Measurements from ENCODE around the gene SLC24A3. TPM values are rescaled to one million over a fixed set of nuclear protein-coding genes. Genes with fewer than 3 reads are reported as not detected.

The SLC24A3 gene
- total RNA-seq, 3 donors from 2014 or later = 4.3 to 34.9 (median 5.7) TPM

GRCh38 chr20:19308146-19308545 lies 95.7 kb downstream of the SLC24A3 start:
- no peak for ATAC-seq
- intact Hi-C loops (cut with DNase I, micrococcal nuclease) = no loop called here

GRCh38 chr20:19310541-19310940 lies 98.1 kb downstream of the SLC24A3 start:
- no peak overlapping the region for H3K4me3 ChIP-seq
- intact Hi-C loops (cut with DNase I, micrococcal nuclease) = no loop called here
- ATAC-seq = no peak
- no peak for DNase-seq
- no peaks in the 10 kb centered on the region for H3K4me1 ChIP-seq (ENCODE audit: low read depth)
- TF ChIP-seq, protein P1, sequence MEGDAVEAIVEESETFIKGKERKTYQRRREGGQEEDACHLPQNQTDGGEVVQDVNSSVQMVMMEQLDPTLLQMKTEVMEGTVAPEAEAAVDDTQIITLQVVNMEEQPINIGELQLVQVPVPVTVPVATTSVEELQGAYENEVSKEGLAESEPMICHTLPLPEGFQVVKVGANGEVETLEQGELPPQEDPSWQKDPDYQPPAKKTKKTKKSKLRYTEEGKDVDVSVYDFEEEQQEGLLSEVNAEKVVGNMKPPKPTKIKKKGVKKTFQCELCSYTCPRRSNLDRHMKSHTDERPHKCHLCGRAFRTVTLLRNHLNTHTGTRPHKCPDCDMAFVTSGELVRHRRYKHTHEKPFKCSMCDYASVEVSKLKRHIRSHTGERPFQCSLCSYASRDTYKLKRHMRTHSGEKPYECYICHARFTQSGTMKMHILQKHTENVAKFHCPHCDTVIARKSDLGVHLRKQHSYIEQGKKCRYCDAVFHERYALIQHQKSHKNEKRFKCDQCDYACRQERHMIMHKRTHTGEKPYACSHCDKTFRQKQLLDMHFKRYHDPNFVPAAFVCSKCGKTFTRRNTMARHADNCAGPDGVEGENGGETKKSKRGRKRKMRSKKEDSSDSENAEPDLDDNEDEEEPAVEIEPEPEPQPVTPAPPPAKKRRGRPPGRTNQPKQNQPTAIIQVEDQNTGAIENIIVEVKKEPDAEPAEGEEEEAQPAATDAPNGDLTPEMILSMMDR (IDR thresholded peaks at IDR 0.05) = no peak
- H3K9me3 ChIP-seq = no peaks in the 10 kb centered on the region
- H3K36me3 ChIP-seq (ENCODE audit: low read depth) = no peaks in the 10 kb centered on the region

More at GRCh38 chr20:19308146-19308545, 95.7 kb downstream of the SLC24A3 start:
- TF ChIP-seq, protein P1 (IDR thresholded peaks at IDR 0.05) = no peak
- Histone ChIP-seq H3K36me3 (ENCODE audit: low read depth) (no peaks in the 10 kb centered on the region), H3K4me3 (no peak overlapping the region), H3K4me1 (ENCODE audit: low read depth) (no peaks in the 10 kb centered on the region), H3K9me3 (no peaks in the 10 kb centered on the region)
- no peak for DNase-seq

- intact Hi-C loops (cut with DNase I, micrococcal nuclease) = no loop called here
- no peaks in the 10 kb centered on the region for H3K36me3 ChIP-seq (ENCODE audit: low read depth)
- no peaks in the 10 kb centered on the region for H3K4me1 ChIP-seq (ENCODE audit: low read depth)
- DNase-seq (no peak), ATAC-seq (no peak)
- no peaks in the 10 kb centered on the region for H3K9me3 ChIP-seq
- TF ChIP-seq, protein P1 (IDR thresholded peaks at IDR 0.05) = no peak
- H3K4me3 ChIP-seq = no peak overlapping the region
Measured at GRCh38 chr20:19313342-19314069, 101.1 kb downstream of the SLC24A3 start.

GRCh38 chr20:19314621-19315020 lies 102.2 kb downstream of the SLC24A3 start:
- no peaks in the 10 kb centered on the region for H3K4me1 ChIP-seq (ENCODE audit: low read depth)
- H3K4me3 ChIP-seq = no peak overlapping the region
- TF ChIP-seq, protein P1 (IDR thresholded peaks at IDR 0.05) = no peak
- no peaks in the 10 kb centered on the region for H3K36me3 ChIP-seq (ENCODE audit: low read depth)
- DNase-seq (no peak), ATAC-seq (no peak)
- no peaks in the 10 kb centered on the region for H3K9me3 ChIP-seq
- intact Hi-C loops (cut with DNase I, micrococcal nuclease) = no loop called here

- Histone ChIP-seq H3K9me3 (no peaks in the 10 kb centered on the region), H3K4me3 (no peak overlapping the region), H3K36me3 (ENCODE audit: low read depth) (no peaks in the 10 kb centered on the region), H3K4me1 (ENCODE audit: low read depth) (no peaks in the 10 kb centered on the region)
- TF ChIP-seq, protein P1 (IDR thresholded peaks at IDR 0.05) = no peak
- DNase-seq (no peak), ATAC-seq (peak; percentile 12)
- intact Hi-C loops (cut with DNase I, micrococcal nuclease) = no loop called here
Measured at GRCh38 chr20:19317237-19318069, 105.0 kb downstream of the SLC24A3 start.
